Testis (tissue), 2 donors: ENCODE results near the gene RABAC1.

Experiments used
- CTCF ChIP-seq, 3 experiments: fragments of 450-650 bp in 2 of 3; fragments of 200-600 bp in 1 of 3; sonication (generic) in 1 of 3; IDR thresholded peaks; one replicate each; pipeline ENCODE4 v1.5.1; 2016 to 2019; ENCODE audit warnings: antibody characterized with exemption in 3 of 3, mild to moderate bottlenecking in 2 of 3, moderate library complexity in 1 of 3
- POLR2A ChIP-seq: fragments of 450-650 bp; IDR thresholded peaks from one replicate; pipeline ENCODE4 v1.6.1; 2017; ENCODE audit warnings: antibody characterized with exemption, mild to moderate bottlenecking, moderate library complexity

GRCh38 chr19:41930926-41931592 lies 28.1 kb downstream of the RABAC1 start:
- TF ChIP-seq CTCF (IDR thresholded peaks at IDR 0.05) (no peak), POLR2A (no peak)
